ENCODE measurements around the gene ATG2A. TPM values are rescaled to one million over a fixed set of nuclear protein-coding genes. Genes with fewer than 3 reads are reported as not detected.

Gene ATG2A
- total and polyA plus RNA-seq, 2 of the 8 experiments (the other 6 are each of a cell fraction or from before 2014, with no cell fraction given): 12.1 to 22.1 TPM

GRCh38 chr11:64874308-64875240, 42.4 kb downstream of the ATG2A start:
- no peak overlapping the region for H2AK5ac ChIP-seq (ENCODE audit: low read depth, low read length)
- H3K36me3 ChIP-seq (ENCODE audit: control insufficient read depth in 2 of 4, insufficient read depth in 4 of 4, low read length in 3 of 4): no peaks in the 10 kb centered on the region; a peak in 1 of 8 replicates
- POLR2A ChIA-PET (ENCODE audit: partially characterized antibody): interaction anchor here (0.6 to 24.6 kb wide), 6 partner anchors 13 to 254 kb away, joined by 3 to 408 read pairs (median 3); no protein-coding TSS in a partner anchor
- H4K20me1 ChIP-seq (replicated peaks in 1 of 2; ENCODE audit: control insufficient read depth in 1 of 2, insufficient read depth in 2 of 2, low read length in 2 of 2): peaks cover 0 to 1% of the 10 kb centered on the region in 2 experiments
- no peak overlapping the region for H3K4me2 ChIP-seq (ENCODE audit: insufficient read depth in 1 of 2, low read depth in 2 of 2, low read length in 2 of 2)
- H3K4ac ChIP-seq (replicated peaks; ENCODE audit: insufficient read length, low read depth, low read length): no peak overlapping the region
- H3K9me3 ChIP-seq (ENCODE audit: insufficient read depth in 2 of 2, low read depth in 1 of 2, low read length in 1 of 2): no peaks in the 10 kb centered on the region
- H3K4me1 ChIP-seq (replicated peaks in 1 of 4; ENCODE audit: control insufficient read depth in 3 of 4, insufficient read depth in 4 of 4, low read length in 3 of 4): peaks cover 0 to 21% (median 11%) of the 10 kb centered on the region in 4 experiments; a peak in 6 of 7 replicates
- no peak overlapping the region for H3K23ac ChIP-seq (ENCODE audit: insufficient read length)
- H2BK12ac ChIP-seq (ENCODE audit: low read depth, low read length): no peak overlapping the region
- no peaks in the 10 kb centered on the region for H3K79me1 ChIP-seq (ENCODE audit: low read depth, low read length)
- no peaks in the 10 kb centered on the region for H3K79me2 ChIP-seq (ENCODE audit: control insufficient read depth in 1 of 2, insufficient read depth in 2 of 2, low read length in 2 of 2)
- CTCF ChIA-PET (ENCODE audit: partially characterized antibody): interaction anchor here (0.7 to 32.2 kb wide), 7 partner anchors 14 to 87 kb away, joined by 3 to 1058 read pairs (median 3); partner anchors contain the start of gene CDC42BPG
- H3K4me3 ChIP-seq (ENCODE audit: extremely low read depth in 1 of 4, insufficient read depth in 2 of 4, low read depth in 3 of 4, low read length in 4 of 4): no peak overlapping the region
- H2BK120ac ChIP-seq (replicated peaks; ENCODE audit: low read depth, low read length): no peak overlapping the region
- no peak overlapping the region for H4K91ac ChIP-seq (replicated peaks; ENCODE audit: insufficient read length, low read length)
- no peak overlapping the region for H2AFZ ChIP-seq (ENCODE audit: low read length)
- H3K9ac ChIP-seq (replicated peaks in 1 of 4; ENCODE audit: extremely low read depth in 1 of 4, low read depth in 3 of 4, low read length in 3 of 4): no peak overlapping the region
- H3K27me3 ChIP-seq (replicated peaks in 1 of 4; ENCODE audit: control insufficient read depth in 3 of 4, extremely low read depth in 1 of 4, insufficient read depth in 3 of 4, low read length in 3 of 4): peaks cover 0 to 6% (median 2%) of the 10 kb centered on the region in 4 experiments; a peak in 3 of 7 replicates
- H3K23me2 ChIP-seq (ENCODE audit: low read depth, low read length): peaks cover 16% of the 10 kb centered on the region
- H2BK20ac ChIP-seq (ENCODE audit: low read length): no peak overlapping the region
- WGBS, 2 experiments (ENCODE audit: extremely low coverage in 1 of 2, insufficient coverage in 1 of 2, insufficient read length in 1 of 2, insufficient replicate concordance in 2 of 2, low coverage in 1 of 2, low lambda C conversion rate in 2 of 2, missing lambda C conversion rate in 1 of 2): 94% methylated on average over 29 of the region's 29 CpGs; no CpG with 5 or more reads in 1 of the 2 experiments
- no peak overlapping the region for H4K8ac ChIP-seq (ENCODE audit: extremely low read depth, insufficient read depth, low read length)
- no peak overlapping the region for H3K18ac ChIP-seq (ENCODE audit: extremely low read depth, low read length)
- H3K27ac ChIP-seq (ENCODE audit: low read depth, low read length): no peak overlapping the region
- H2BK5ac ChIP-seq (ENCODE audit: low read depth, low read length): no peak overlapping the region
- no peak overlapping the region for H4K5ac ChIP-seq (ENCODE audit: insufficient read length, low read depth, low read length)
- FAIRE-seq (no peak), DNase-seq (ENCODE audit: low read depth in 1 of 2, low spot score in 2 of 2) (no peak)
- H2BK15ac ChIP-seq (ENCODE audit: low read length): no peak overlapping the region
- no peak overlapping the region for H3K56ac ChIP-seq (replicated peaks; ENCODE audit: insufficient read length, low read depth, low read length)
- no peak overlapping the region for H3K14ac ChIP-seq (ENCODE audit: insufficient read length)
- TF ChIP-seq RNF2 (IDR thresholded peaks at IDR 0.05; ENCODE audit: borderline replicate concordance, low read depth, low read length, missing control alignments, poor library complexity, severe bottlenecking) (no peak), CEBPB (IDR thresholded peaks at IDR 0.05; ENCODE audit: low read depth, low read length) (no peak), TCF12 (IDR thresholded peaks at IDR 0.05; ENCODE audit: low read depth, low read length) (no peak), BCL11A (IDR thresholded peaks at IDR 0.05; ENCODE audit: low read depth in 2 of 2, low read length in 2 of 2) (no peak), SUZ12 (IDR thresholded peaks at IDR 0.05; ENCODE audit: low read length) (no peak), HDAC6 (IDR thresholded peaks at IDR 0.05; ENCODE audit: low read depth, low read length) (no peak), MAFK (IDR thresholded peaks at IDR 0.05; ENCODE audit: low read depth, low read length) (no peak), TAF1 (IDR thresholded peaks at IDR 0.05; ENCODE audit: low read depth, low read length) (no peak), FOSL1 (IDR thresholded peaks at IDR 0.05; ENCODE audit: insufficient read depth, low read depth, low read length) (no peak)
- TF ChIP-seq, protein P1, sequence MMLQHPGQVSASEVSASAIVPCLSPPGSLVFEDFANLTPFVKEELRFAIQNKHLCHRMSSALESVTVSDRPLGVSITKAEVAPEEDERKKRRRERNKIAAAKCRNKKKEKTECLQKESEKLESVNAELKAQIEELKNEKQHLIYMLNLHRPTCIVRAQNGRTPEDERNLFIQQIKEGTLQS (IDR thresholded peaks at IDR 0.05; ENCODE audit: insufficient read depth, low read depth, low read length): no peak
